GM06990 (cell line): ENCODE measurements around the gene CFAP20DC.
A peak's percentile ranks its signal among the peaks of the same experiment; 100 is the strongest.

Experiments used
- DNase-seq: peaks from one replicate; pipeline ENCODE4 v3.0.0-alpha.2; 2011; ENCODE audit not compliant: insufficient read length; ENCODE audit errors: extremely low read depth
- H3K27me3 ChIP-seq: replicated peaks from 2 replicates; pipeline ENCODE4 v1.6.0; 2011; ENCODE audit warnings: low read length; ENCODE audit not compliant: control insufficient read depth, insufficient read depth
- H3K36me3 ChIP-seq: 2 replicates; pipeline ENCODE4 v1.5.1; 2011; ENCODE audit warnings: low read length; ENCODE audit not compliant: control insufficient read depth, insufficient read depth
- H3K4me3 ChIP-seq: replicated peaks from 2 replicates; pipeline ENCODE4 v1.5.1; 2011; ENCODE audit warnings: low read depth, mild to moderate bottlenecking, control low read depth, low read length
- TF ChIP-seq, protein P1 (sequence below): IDR thresholded peaks from 2 replicates; pipeline ENCODE4 v1.5.1; 2011; ENCODE audit warnings: low read length, control low read depth, mild to moderate bottlenecking, inconsistent platforms; ENCODE audit not compliant: insufficient read depth, poor library complexity, severe bottlenecking

Gene CFAP20DC

DNA sequence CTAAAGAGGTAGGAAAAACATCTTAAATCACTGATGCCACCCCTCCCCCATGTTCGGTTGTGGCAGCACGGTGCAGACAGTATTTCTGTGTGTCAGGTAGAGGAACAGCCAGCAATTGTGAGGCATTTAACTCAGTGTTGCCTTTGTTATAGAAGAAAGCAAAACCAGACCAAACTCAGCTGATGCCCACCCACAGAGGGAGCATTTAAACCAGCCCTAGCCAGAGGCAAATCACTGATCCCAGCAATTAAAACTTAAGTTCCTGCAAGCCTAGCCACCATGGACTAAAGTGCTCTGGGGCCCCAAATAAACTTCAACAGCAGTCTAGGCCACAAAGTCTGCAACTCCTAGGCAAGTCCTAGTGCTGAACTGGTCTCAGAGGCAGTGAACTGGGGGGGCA, 94.5 kb downstream of the CFAP20DC start:
- DNase-seq = no peak
- no peaks in the 10 kb centered on the region for H3K36me3 ChIP-seq
- TF ChIP-seq, protein P1, sequence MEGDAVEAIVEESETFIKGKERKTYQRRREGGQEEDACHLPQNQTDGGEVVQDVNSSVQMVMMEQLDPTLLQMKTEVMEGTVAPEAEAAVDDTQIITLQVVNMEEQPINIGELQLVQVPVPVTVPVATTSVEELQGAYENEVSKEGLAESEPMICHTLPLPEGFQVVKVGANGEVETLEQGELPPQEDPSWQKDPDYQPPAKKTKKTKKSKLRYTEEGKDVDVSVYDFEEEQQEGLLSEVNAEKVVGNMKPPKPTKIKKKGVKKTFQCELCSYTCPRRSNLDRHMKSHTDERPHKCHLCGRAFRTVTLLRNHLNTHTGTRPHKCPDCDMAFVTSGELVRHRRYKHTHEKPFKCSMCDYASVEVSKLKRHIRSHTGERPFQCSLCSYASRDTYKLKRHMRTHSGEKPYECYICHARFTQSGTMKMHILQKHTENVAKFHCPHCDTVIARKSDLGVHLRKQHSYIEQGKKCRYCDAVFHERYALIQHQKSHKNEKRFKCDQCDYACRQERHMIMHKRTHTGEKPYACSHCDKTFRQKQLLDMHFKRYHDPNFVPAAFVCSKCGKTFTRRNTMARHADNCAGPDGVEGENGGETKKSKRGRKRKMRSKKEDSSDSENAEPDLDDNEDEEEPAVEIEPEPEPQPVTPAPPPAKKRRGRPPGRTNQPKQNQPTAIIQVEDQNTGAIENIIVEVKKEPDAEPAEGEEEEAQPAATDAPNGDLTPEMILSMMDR = no peak
- H3K27me3 ChIP-seq = no peaks in the 10 kb centered on the region
- no peak overlapping the region for H3K4me3 ChIP-seq

DNA sequence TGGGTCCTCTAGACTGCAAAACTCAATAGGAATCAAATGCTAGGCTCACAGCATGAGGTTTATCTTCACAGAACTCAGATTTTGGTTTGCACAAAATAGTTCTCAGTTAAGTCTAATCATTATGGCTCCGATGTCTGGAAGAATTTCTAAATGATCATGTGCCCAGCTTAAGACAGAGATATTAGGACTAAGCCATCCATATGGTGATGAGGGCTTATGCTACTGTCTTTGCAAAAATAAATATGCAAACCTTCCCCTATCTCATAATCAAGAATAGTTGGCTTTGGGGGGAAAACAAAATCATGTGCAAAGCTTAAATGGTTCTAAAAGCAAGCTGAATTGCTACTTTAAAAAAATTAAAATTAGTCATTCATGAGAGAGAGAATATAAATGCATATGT, 96.5 kb downstream of the CFAP20DC start:
- TF ChIP-seq, protein P1 = no peak
- no peaks in the 10 kb centered on the region for H3K27me3 ChIP-seq
- no peak for DNase-seq
- no peaks in the 10 kb centered on the region for H3K36me3 ChIP-seq
- no peak overlapping the region for H3K4me3 ChIP-seq

DNA sequence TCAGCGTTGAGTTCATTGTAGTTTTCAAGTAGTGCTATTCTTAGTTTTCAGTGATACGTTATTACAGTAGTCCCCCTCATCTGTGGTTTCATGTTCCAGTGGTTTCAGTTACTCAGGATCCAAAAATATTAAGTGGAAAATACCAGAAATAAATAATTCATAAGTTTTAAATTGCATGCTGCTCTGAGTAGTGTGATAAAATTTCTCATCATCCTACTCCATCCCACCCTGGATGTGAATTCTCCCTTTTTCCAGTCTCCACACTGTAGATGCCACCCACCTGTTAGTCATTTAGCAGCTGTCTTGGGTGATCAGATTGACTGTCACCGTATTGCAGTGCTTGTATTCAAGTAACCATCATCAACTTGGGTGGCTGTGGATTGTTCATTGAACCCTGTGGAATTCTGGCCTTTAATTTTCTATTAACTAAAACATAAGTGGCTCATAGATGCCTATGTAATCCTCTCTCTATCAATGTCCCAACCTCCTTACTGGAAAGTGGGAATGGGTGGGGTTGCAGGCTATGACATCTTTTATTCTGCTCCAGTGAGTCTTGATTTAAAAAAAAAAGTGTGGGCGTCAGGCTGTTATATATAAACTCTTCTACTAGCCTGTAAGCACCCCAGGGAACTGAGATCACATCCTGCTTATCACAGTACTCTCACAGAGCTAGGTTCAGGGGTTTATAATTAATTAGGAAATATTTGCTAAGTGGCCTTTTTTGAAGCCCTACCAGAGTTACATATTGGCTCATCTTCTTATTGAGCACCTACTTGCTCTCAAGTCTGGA, 97.5 kb downstream of the CFAP20DC start:
- TF ChIP-seq, protein P1 = no peak
- H3K4me3 ChIP-seq = no peak overlapping the region

GRCh38 chr3:58948018-58948417, 101.8 kb downstream of the CFAP20DC start:
- Histone ChIP-seq H3K27me3 (no peaks in the 10 kb centered on the region), H3K36me3 (no peaks in the 10 kb centered on the region), H3K4me3 (no peak overlapping the region)
- no peak for DNase-seq
- TF ChIP-seq, protein P1 = no peak

More for the DNA sequence above, 97.5 kb downstream of the CFAP20DC start:
- DNase-seq = peak; percentile 48
- Histone ChIP-seq H3K27me3 (no peaks in the 10 kb centered on the region), H3K36me3 (no peaks in the 10 kb centered on the region)

- no peak overlapping the region for H3K4me3 ChIP-seq
- H3K27me3 ChIP-seq = no peaks in the 10 kb centered on the region
- no peaks in the 10 kb centered on the region for H3K36me3 ChIP-seq
- TF ChIP-seq, protein P1 = no peak
- DNase-seq = no peak
Observed at GRCh38 chr3:58946875-58947274, 103.0 kb downstream of the CFAP20DC start.
